Fibroblast of skin of abdomen (primary cell): ENCODE measurements around the gene LSM10.

Experiments used
- DNase-seq: peaks from one replicate; pipeline ENCODE4 v3.0.0-alpha.2; 2013

LSM10 gene

DNA sequence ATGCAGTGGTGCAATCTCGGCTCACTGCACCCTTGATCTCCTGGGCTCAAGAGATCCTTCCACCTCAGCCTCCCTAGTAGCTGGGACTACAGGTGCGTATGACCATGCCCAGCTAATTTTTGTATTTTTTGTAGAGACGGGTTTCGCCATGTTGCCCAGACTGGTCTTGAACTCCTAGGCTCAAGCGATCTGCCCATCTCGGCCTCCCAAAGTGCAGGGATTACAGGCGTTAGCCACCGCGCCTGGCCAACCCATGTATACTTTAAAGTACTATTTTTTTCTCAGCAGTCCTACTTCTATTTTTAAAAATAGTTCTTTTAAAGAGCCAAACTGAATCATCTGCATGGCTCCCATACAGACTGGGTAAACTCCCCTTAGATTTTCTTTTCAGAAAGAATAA is 15.5 kb downstream of the LSM10 start:
- DNase-seq = no peak

DNA sequence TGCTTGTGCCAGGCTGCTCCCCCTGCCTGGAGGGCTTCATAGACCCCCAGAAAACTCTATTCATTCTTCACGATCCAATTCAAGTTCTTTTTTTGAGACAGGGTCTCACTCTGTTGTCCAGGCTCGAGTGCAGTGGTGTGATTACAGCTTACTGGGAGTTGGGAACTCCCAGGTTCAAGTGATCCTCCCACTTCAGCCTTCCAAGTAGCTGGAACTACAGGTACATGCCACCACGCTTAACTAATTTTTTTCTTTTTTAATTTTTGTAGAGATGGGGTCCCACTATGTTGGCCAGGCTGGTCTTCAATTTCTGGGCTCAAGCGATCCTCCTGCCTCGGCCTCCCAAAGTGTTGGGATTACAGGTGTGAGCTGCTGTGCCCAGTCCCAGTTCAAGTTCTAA is 16.3 kb downstream of the LSM10 start:
- DNase-seq = no peak

DNA sequence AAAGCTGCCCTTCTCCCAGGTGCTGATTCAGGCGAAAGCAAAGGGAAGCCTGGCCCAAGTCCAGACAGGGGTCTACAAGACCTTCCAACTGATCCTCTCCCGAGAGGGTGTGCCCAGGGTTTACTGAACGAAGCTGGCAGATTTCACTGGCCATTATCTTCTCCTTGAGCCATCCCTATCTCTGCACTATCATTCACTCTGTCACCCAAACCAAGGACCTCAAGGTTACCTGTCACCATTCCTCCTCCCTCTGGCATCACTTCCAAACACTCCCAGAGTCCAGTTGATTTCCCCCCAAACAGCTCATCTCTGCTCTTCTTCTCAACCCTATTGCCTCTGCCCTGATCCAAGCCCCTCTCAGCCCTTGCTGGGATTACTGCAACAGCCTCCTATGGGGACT is 16.9 kb downstream of the LSM10 start:
- DNase-seq = no peak

DNA sequence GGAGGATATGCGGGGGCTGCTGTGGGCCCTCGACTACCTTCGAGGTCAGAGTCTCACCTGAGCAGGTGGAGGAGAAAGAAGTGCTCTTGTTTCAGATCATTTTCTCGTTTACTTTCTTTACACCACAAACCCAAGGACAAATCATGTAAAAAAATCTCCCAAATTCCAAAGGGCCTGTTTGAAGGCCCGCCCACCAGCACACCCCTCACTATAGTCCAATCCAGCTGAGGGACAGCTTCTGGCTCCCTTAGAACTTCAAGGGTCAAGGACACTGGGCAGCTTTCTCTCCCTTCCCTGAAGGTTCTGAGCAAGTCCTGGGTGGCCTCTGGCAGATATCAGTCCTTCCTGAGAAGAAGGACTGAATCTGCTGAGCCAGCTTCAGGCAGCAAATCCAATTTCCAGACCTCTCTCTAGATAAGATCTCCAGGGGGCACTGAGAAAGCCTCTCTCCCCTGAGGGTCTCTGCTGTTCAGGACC is 17.5 kb downstream of the LSM10 start:
- DNase-seq = no peak

DNA sequence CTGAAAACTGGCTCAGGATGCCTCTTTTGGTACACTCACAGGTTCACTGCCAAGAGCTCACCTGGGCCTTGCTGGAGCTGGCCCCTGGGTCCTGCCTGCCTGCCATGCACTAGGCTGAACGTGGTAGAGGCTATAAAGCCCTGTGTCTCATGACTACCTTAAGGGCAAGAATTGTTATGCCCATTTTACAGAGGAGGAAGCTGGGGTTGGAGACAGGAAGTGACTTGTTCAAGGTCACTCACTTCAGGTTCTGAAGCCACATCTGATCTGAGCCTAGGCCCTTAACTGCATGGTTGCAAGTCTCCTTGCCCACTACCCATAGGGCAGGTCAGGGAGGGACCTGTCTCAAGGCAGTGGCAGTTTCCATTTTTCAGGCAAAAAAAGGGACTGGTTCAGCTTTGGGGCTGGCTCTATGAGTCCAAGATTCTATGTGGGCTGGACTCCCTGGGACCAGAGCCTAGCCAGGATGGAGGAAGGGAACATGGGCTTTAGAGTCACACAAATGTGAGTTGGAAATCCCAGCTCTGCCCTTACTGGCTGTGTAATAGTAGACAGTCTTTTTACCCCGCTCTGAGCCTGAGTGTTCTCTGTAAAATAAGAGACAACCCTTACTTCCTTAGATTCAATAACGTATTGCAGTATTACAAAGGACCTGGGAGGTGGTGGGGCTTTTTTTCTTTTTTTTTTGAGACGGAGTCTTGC is 19.8 kb downstream of the LSM10 start:
- no peak for DNase-seq

DNA sequence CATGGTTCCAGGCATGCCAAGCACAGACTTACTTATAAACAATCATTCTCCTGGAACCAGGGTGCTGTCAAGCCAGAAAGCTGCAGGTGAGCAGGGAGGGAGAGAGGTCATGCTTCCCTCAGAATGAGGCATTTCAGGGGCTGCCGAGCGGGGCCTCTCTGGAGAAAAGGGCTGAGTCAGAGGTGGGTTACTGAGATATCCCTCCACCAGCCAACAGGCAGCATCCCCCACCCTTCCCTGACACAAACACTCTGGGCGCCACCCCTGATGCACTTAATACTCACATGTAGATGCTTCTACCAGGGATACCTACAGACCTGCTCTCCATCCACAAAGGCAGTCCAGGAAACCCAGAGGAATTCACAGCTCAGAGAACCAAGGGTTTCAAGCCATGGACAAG is 25.1 kb downstream of the LSM10 start:
- DNase-seq = no peak

DNA sequence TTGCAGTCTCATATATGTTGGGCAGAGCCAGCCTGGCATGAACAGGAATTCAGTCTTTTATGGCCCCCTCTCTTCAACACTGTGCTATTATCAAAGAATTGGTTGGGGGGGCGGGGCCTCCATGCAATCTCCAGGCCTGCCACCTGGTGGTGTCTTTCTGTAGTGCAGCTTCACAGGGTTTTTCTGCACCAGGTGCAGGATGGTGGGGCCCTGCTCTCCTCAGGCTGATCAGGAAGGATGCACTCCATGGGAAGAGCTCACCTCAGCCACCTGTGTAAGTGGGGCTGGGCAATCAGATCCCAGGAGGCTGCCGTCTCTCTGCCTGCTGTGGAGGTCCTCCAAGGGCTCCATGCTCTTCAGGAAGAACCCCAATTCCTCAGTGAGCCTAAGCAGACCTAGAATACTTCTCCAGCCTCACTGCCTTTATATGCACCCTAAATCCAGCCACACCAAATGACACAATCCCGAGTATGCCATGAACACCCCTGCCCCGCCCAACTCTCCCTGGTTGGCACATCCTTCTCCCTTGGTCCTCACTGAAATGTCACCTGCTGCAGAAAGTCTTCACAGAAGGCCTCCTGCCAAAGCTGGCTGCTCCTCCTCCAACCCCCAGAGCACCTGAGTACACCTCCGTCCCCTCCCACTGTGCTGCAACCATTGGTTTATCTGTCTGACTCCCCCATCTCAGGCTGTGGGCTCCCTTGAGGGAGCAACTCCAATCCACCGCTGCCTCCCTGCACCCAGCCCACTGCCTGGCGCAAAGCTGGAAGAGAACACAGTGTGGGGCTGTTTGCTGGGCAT is 28.4 kb downstream of the LSM10 start:
- peak; percentile 62 for DNase-seq

DNA sequence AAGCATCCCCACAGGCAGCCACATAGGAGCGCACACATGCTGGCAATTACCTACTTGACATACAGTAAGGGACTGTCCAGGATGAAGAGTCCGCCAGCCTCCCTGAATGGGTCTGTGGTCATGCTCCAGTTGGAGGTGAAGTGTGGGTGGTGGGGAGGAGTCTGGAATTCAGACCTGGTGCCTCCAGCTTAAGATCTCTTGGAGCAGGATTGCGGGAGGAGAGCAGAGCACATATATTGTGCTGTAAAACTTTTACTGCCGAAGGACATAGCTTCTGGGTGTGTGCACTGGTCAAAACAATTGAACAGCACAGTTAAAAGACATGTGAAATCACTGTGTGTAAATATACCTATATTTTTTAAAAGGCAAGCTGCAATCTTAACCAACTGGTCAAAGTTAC is 29.9 kb downstream of the LSM10 start:
- DNase-seq = no peak

DNA sequence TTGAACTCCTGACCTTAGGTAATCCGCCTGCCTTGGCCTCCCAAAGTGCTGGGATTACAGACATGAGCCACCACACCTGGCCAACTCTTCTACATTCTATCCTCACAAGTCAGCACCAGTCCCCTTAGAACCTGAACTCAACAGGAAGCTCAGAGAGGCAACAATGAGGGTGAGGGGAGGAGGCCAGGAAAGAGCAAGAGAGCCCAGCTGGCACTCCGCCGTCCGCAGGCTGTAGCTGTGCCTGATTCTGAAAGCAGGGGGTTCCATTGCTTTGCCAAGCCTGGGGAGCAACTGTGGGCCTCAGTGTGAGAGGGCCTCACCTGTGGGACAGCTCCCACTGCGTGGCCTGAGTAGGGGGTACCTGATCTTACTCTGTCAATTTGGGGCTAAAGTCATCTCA is 30.6 kb downstream of the LSM10 start:
- DNase-seq = no peak

DNA sequence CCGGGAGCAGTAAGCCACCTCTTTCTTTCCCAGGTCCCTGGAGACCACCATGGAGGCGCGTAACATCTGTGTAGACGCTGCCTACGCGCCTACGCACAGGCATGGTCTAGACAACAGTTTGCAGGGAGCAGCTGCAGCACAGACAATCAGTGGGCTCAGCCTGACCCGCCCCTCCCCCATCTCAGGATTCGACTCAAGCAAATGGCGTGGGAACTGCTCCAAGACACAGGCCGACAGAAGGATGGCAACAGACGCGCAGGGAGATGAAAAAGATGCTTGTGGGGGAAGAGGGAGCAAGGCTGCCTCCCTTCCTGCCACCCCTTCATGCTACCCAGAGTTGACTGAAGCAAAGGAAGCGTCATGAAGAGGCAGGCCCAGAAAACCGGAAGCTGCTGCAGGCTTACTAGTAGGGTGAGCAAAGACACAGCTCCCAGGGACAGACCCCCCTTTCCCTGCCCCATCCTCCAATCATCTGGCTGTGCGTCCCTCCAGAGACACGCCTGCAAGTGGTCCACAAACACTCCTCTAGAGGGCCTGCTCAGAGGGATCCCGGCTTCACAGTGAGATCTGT is 31.5 kb downstream of the LSM10 start:
- DNase-seq = peak; percentile 88

DNA sequence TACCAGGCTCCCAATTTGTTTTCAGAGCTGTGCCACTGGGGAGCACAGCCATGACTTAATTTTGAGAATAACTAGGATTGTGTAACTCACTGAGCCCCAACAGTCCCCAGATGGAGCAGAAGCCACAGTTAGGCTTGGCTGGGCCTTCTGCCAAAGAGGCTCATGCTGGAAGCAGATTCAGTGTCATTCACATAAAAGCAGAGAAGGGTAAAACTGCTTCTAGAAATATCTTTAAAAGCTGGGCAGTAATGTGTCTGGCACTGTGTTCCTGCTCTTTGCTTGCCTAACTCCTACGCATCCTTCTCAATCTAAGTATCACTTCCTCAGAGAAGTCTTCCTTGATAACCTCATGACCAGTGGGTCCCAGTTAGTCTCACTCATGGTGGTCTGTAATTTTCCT is 32.3 kb downstream of the LSM10 start:
- peak; percentile 76 for DNase-seq

DNA sequence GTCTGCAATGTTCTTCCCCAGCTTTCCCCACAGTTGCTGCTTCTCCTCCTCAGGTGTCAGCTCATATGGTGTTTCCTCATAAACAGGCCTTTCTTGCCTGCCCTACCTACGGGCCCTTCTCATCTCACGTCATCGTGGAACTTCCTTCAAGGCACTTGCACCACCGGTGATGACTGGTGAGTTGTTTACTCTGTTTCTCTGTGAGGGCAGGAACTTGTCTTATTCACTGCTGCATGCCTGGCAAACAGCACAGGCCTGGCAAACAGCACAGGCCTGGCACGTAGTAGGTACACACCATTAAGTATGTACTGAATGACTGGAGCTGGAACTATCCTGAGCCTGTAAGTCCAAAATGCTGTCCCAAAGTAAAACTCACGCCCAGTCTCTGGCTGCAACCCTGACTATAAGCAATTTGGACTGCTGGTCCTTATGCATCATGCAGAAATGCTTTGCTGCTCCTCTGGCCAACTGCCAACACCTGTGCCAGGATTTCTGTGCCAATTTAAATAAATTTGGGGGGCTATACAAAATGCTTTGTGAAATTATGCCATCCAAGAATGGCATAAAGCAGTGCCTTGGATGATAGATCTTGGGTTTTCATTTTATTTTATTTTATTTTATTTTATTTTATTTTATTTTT is 37.7 kb downstream of the LSM10 start:
- DNase-seq = no peak

DNA sequence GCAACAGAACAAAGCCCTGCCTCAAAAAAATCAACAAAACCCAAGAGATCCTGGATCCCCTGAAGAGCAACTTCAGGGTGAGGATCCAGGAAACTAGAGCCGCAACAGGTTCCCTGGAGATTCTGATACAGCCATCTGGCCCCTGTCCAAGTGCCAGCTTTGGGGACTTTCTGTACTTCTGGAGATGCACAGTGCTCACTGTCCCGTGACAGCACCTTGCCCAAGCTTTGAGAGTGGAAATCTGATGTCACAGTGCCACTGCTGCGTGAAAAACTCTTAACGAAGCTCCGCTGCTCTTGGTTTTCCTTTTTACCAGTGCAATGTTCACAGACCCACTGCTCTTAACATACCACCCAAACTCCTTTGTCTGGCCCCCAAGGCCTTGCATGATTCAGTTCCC is 38.3 kb downstream of the LSM10 start:
- no peak for DNase-seq

DNA sequence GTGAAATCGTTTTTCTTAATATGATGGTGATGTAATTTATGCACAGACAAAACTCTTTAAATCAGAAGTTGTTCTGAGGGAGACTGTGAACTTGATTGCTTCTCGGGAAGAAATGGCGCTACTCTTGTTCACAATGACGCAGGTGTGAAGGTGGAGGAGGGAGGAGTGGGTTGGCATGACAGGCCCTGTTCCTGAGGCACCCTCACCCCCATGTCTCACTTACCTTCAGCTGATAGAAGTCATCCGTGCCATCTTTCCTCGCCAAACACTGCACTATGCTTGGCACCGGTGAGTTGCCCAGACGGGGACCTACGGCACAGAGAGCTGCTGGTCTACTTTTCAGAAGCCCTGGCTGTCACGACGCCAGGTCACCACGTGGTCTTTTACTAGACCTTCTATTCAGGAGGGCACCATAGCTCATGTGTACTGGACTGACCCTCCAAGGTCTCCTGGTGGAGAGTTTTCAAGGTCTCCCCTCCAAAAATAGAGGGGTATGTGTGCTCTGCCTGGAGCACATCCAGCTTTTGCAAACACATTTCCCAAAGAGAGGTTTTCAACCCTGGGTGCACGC is 39.1 kb downstream of the LSM10 start:
- DNase-seq = no peak

DNA sequence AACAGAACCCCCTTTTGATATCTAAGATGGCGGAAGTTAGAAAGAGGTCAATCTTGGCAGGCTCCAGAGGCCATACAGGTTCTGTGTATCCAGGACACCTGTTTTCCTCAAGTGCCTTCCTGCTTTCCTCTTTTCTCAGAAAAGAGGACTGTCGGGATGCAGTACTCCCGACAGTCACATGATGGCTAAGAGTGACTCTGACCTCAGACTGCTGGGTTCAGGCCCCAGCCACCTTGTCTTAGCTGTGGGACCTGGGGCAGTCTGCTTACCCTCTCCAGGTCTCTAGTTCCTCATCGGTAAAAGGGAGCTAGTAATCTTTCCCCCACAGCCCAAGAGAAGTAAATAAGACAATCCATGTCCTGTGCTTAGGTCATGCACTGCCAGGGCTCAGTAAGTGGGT is 41.9 kb downstream of the LSM10 start:
- no peak for DNase-seq

DNA sequence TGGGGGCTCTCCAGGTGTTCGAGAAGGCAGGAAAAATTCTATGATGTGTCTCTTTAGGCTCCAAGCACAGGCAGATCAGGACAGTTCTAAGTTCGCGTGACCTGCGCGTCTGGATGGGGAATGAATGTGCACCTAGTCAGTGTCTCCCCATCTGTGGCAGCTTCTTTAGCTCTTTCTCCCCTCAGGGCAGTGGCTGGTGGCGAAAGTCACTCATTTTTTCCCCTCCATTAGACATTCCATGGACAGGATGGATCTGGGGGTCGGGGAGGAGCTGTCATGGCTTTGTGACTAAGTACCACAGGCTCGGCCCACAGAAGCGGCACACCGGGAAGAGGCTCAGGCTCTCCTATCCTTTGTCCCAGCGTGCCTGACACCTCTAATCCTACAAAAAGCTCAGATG is 43.2 kb downstream of the LSM10 start:
- no peak for DNase-seq

DNA sequence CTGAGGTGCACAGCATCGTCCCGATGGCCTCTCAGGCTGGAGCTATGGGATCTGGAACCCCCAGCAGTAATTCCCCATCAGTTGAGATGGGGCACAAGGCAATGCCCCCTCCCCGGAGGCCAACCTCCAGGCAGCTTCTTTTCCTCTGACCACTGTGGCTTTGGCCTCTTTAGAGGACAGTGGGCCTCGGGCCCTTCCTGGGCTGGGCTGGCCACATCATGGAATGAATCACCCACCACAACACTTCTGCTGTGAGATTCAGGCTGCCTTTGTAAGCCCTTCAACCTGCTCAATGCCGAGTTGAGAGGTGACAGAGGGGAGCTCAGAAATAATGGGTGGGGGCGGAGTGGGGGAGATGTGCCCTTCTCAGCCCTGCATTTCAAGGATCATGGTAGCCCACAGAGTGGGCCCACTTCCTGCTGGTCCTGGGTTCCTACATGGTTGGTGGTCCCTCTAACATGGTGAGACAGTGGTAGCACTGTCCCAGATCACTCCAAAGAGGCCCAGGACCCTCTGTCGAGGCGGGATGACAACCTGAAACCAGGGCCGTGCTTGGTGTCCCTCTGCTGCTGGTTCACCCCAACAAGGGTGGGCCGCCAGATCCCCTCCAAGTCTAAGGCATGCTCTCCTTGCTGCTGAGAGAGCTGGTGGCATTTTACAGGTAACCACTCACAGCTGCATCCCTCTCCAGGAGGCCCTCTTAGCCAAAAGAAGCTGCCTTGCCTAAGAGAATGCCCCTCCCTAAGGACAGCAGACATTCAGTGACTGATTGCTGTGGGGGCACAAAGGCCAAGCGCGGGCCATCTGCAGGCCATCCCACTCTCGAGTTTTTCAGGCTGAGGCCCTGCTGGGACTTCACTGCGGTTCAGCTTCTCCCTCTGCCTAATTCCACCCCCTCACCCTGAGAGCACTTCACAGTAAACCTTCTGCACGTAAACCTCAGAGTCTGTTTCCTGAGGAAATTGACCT is 44.5 kb downstream of the LSM10 start:
- peak; percentile 40 for DNase-seq

DNA sequence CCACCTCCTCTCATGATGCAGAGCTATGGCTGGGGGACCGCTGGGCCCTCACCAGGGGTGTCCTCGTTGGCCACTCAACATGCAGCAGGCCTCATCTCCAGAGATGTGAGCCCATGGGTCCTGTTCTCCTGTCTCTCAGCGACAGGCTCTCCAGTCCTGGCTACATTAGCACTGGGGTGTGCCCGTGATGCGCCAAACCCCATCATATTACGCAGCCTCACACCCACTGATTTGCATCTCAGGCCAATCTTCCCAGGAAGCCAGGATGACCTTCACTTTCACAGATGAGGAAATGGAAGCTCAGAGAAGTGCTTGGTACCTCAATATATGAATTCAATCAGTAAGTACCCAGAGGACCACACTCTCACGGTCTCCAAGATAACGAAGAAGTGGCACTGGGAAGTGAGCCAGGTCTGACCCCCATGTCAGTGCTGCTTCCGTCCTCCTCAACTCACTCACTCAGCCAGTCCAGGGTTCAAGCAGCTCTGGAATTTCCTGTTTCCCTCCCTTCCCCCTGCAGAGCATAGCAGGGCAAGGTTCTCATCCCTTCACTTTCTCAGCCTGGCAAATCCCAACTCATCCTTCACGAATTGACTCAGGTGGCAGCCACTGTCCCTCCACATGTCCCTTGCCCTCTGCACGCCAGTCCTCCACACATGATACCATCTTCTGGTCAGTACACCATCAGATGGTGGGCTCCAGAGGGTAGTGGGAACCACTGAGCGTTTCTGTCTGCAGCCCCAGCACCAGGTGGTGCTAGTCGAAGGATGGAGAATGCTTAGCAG is 45.4 kb downstream of the LSM10 start:
- DNase-seq = peak; percentile 67

DNA sequence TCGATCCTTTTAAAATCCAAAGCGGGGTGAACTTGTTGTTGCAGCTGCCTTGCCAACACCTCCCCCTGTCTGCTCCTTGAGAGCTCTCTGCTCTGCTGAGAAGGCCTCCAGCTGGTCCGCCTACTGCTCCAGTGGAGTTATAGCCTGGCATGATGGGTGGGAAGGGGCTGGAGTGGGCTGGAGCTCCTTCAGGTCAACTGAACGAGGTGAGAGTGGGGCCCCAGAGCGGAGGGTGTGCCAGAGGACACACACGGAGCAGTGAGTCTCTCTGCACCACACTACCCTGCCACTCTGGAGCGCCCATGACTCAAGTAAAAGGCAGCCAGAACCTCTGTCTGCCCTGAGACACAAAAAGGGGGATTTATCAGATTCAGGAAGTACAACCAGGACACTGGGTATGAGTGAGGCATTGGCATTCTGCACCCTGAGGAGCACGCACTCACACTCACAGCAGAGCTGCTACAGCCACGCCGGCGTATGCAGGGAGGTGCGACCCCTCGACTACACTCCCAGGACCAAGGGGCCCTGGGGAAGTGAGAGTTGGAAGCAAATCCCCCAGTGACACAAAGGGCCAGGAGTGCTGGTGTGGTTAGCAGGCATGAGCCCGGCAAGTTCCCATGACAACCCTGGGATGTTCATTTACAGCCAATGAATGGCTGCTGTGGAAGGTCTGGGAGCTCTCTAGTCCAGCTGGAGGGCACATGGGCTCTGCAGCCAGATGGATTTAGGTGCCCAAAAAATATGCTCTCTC is 46.3 kb downstream of the LSM10 start:
- DNase-seq = peak; percentile 89

DNA sequence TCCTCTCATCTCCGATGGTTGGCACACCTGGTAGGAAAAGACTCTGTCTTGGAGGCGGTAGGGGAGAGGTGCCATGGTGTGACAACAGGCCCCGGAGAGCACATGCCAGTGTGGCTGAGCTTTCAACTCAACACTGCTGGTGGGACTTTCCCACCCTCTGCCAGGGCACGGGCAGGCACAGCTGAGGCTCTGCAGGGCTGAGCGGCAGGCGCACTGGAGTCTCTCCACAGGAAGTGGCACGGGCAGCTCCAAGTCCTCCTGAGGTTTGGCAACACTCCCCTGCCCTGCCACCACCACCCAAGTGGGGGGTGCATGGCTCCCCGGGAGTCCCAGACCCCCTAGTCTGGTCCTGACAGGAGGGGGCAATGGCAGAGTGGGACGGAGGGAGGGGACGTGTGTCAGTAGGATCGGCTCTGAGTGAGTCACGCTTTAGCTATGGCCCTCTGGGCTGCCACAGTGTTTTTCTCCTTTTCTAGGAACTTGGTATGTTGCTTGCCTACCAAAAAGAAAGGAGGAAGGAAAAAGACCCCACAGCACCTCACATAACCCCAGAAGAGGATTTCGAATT is 47.0 kb downstream of the LSM10 start:
- peak; percentile 85 for DNase-seq
